H9 (cell line): ENCODE measurements around the gene ADAMTS17. TPM values are rescaled to one million over a fixed set of nuclear protein-coding genes. Genes with fewer than 3 reads are reported as not detected.

ENCODE experiments used
- DNase-seq: peaks from one replicate; pipeline ENCODE4 v3.0.0-alpha.2; 2017
- H2AFZ ChIP-seq: one replicate; pipeline ENCODE4 v1.6.1; 2013; ENCODE audit warnings: mild to moderate bottlenecking, low read length, control low read depth, moderate library complexity
- H2AK5ac ChIP-seq: 2 replicates; pipeline ENCODE4 v1.6.1; 2013; ENCODE audit warnings: low read length, control low read depth, mixed read lengths; ENCODE audit not compliant: insufficient read length
- H2BK120ac ChIP-seq: one replicate; pipeline ENCODE4 v1.6.1; 2013; ENCODE audit warnings: low read depth, mild to moderate bottlenecking, low read length, control low read depth, inconsistent platforms; ENCODE audit not compliant: poor library complexity, severe bottlenecking
- H2BK12ac ChIP-seq: 2 replicates; pipeline ENCODE4 v1.6.1; 2013; ENCODE audit warnings: low read length, control low read depth, mixed read lengths, low read depth; ENCODE audit not compliant: insufficient read length
- H2BK15ac ChIP-seq: 2 replicates; pipeline ENCODE4 v1.6.1; 2013; ENCODE audit warnings: low read depth, low read length, control low read depth
- H2BK20ac ChIP-seq: one replicate; pipeline ENCODE4 v1.6.1; 2013; ENCODE audit warnings: low read depth, mild to moderate bottlenecking, low read length, control low read depth, inconsistent platforms; ENCODE audit not compliant: poor library complexity, severe bottlenecking
- H2BK5ac ChIP-seq: 2 replicates; pipeline ENCODE4 v1.6.1; 2013; ENCODE audit warnings: low read length, control low read depth, mixed read lengths; ENCODE audit not compliant: insufficient read length
- H3K14ac ChIP-seq: 2 replicates; pipeline ENCODE4 v1.6.1; 2013; ENCODE audit warnings: low read length, control low read depth; ENCODE audit not compliant: insufficient read depth
- H3K18ac ChIP-seq: 2 replicates; pipeline ENCODE4 v1.6.1; 2013; ENCODE audit warnings: low read depth, mild to moderate bottlenecking, mixed read lengths, low read length, control low read depth; ENCODE audit not compliant: insufficient read length
- H3K23ac ChIP-seq: 2 replicates; pipeline ENCODE4 v1.6.1; 2013; ENCODE audit warnings: low read length, control low read depth, mixed read lengths, low read depth; ENCODE audit not compliant: insufficient read length
- H3K23me2 ChIP-seq: 2 replicates; pipeline ENCODE4 v1.6.1; 2013; ENCODE audit warnings: low read depth, mild to moderate bottlenecking, mixed read lengths, low read length, control low read depth; ENCODE audit not compliant: insufficient read length, poor library complexity, severe bottlenecking
- H3K27ac ChIP-seq: 2 replicates; pipeline ENCODE4 v1.5.1; 2013; ENCODE audit warnings: low read length, control low read depth, mixed read lengths, low read depth; ENCODE audit not compliant: insufficient read length
- H3K27me3 ChIP-seq: 2 replicates; pipeline ENCODE4 v1.6.1; 2013; ENCODE audit warnings: low read length, control low read depth, inconsistent platforms; ENCODE audit not compliant: insufficient read depth
- H3K4ac ChIP-seq: 2 replicates; pipeline ENCODE4 v1.6.1; 2013; ENCODE audit warnings: low read depth, mild to moderate bottlenecking, control low read depth, inconsistent platforms, low read length, moderate library complexity
- H3K4me1 ChIP-seq: 2 replicates; pipeline ENCODE4 v1.6.1; 2013; ENCODE audit warnings: low read length, control low read depth, inconsistent platforms; ENCODE audit not compliant: insufficient read depth
- H3K4me2 ChIP-seq: 2 replicates; pipeline ENCODE4 v1.6.1; 2013; ENCODE audit warnings: low read length, control low read depth, mixed read lengths; ENCODE audit not compliant: insufficient read length, insufficient read depth
- H3K56ac ChIP-seq: 2 replicates; pipeline ENCODE4 v1.6.1; 2013; ENCODE audit warnings: low read depth, mild to moderate bottlenecking, mixed read lengths, low read length, control low read depth; ENCODE audit not compliant: insufficient read length
- H3K79me1 ChIP-seq: 2 replicates; pipeline ENCODE4 v1.6.1; 2013; ENCODE audit warnings: low read depth, mild to moderate bottlenecking, moderate library complexity, low read length, control low read depth, inconsistent platforms; ENCODE audit not compliant: insufficient read depth, poor library complexity, severe bottlenecking
- H3K79me2 ChIP-seq: 2 replicates; pipeline ENCODE4 v1.6.1; 2013; ENCODE audit warnings: low read length, control low read depth, inconsistent platforms; ENCODE audit not compliant: insufficient read depth
- H3K9ac ChIP-seq: 2 replicates; pipeline ENCODE4 v1.6.1; 2013; ENCODE audit warnings: low read length, control low read depth, mixed read lengths; ENCODE audit not compliant: insufficient read length; ENCODE audit errors: extremely low read depth
- H3K9me3 ChIP-seq: one replicate; pipeline ENCODE4 v1.6.1; 2013; ENCODE audit warnings: low read depth, low read length, inconsistent platforms; ENCODE audit not compliant: control insufficient read depth
- H3T11ph ChIP-seq: one replicate; pipeline ENCODE4 v1.6.1; 2013; ENCODE audit warnings: mild to moderate bottlenecking, low read length, control low read depth, inconsistent platforms
- H4K20me1 ChIP-seq: one replicate; pipeline ENCODE4 v1.6.1; 2013; ENCODE audit not compliant: control insufficient read depth, insufficient read length, insufficient read depth
- H4K5ac ChIP-seq: 2 replicates; pipeline ENCODE4 v1.6.1; 2013; ENCODE audit warnings: low read depth, mild to moderate bottlenecking, mixed read lengths, low read length, control low read depth; ENCODE audit not compliant: insufficient read length
- H4K8ac ChIP-seq: replicated peaks from 2 replicates; pipeline ENCODE4 v1.6.1; 2013; ENCODE audit warnings: low read length, control low read depth, mixed read lengths, low read depth; ENCODE audit not compliant: insufficient read length
- H4K91ac ChIP-seq: 2 replicates; pipeline ENCODE4 v1.6.1; 2013; ENCODE audit warnings: low read depth, mild to moderate bottlenecking, moderate library complexity, mixed read lengths, low read length, control low read depth; ENCODE audit not compliant: insufficient read length
- H3K27ac Mint-ChIP-seq, 3 experiments: 2 replicates in 2 of 3; 3 replicates in 1 of 3; pipeline ENCODE4 v1.8.0; 2020 to 2021; ENCODE audit warnings: mixed read lengths in 3 of 3, mild to moderate bottlenecking in 1 of 3, moderate library complexity in 1 of 3
- H3K27me3 Mint-ChIP-seq: 2 replicates; pipeline ENCODE4 v1.8.0; 2021; ENCODE audit warnings: low read depth, mild to moderate bottlenecking, moderate library complexity, mixed read lengths
- H3K36me3 Mint-ChIP-seq, 3 experiments: 2 replicates in 2 of 3; 3 replicates in 1 of 3; pipeline ENCODE4 v1.8.0; 2020 to 2021; ENCODE audit warnings: low read depth in 3 of 3, mixed read lengths in 3 of 3; ENCODE audit not compliant: insufficient read depth in 1 of 3
- H3K4me1 Mint-ChIP-seq, 2 experiments: 2 replicates each; pipeline ENCODE4 v1.8.0; 2020; ENCODE audit warnings: mixed read lengths in 2 of 2
- H3K4me3 Mint-ChIP-seq, 2 experiments: 2 replicates in 1 of 2; 3 replicates in 1 of 2; pipeline ENCODE4 v1.8.0; 2020 to 2021; ENCODE audit warnings: mild to moderate bottlenecking in 2 of 2, mixed read lengths in 2 of 2, moderate library complexity in 1 of 2
- H3K9me3 Mint-ChIP-seq, 2 experiments: 2 replicates in 1 of 2; 3 replicates in 1 of 2; pipeline ENCODE4 v1.8.0; 2020; ENCODE audit warnings: mild to moderate bottlenecking in 2 of 2, mixed read lengths in 2 of 2, moderate library complexity in 1 of 2
- WGBS: extraction: QIAGEN DNeasy Blood & Tissue Kit; methylation state at CpG from one replicate; pipeline ENCODE4 v1.1.7; 2013; ENCODE audit warnings: missing lambda C conversion rate, low lambda C conversion rate, mixed read lengths; ENCODE audit not compliant: insufficient read length; ENCODE audit errors: extremely low coverage; 5-methylcytosine and 5-hydroxymethylcytosine counted together
- total RNA-seq: library from RNA; stranded (reverse); gene quantifications from 2 replicates; pipeline ENCODE4 v1.2.1, GENCODE V29; 2021
- TF ChIP-seq, protein P1 (sequence below): fragments of 200-600 bp; sonication (generic); conservative IDR thresholded peaks from 3 replicates; pipeline ENCODE4 v1.8.0; 2021; ENCODE audit warnings: antibody characterized with exemption, mild to moderate bottlenecking

Gene ADAMTS17
- total RNA-seq, 1 experiment from 2014 or later: 2.9 TPM

DNA sequence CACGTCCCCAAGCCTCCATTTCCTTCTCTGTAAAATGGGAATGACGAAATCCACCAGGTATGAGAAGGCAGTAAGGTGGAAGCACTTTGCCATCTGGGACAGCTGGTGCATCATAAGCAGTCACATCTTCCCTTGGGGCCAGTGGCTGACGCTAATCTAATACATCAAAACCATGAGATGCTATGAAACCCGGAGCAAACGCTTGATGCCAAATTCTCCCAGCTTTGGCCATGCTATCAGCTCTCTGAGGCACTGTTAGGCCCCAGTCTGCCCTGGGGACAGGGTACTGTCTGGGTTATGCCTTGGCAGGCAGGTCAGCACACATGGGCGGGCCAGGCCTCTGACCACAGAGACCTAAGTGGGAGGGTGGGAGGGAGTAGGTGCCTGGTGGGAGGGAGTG, 66.1 kb downstream of the ADAMTS17 start:
- no CpG with 5 or more reads among the region's 6 CpGs for WGBS
- no peak overlapping the region for H2AK5ac ChIP-seq
- peaks cover 5% of the 10 kb centered on the region for H3K27me3 Mint-ChIP-seq

More for the DNA sequence above, 66.1 kb downstream of the ADAMTS17 start:
- Histone ChIP-seq H2BK12ac (no peak overlapping the region), H2BK15ac (no peak overlapping the region), H3K27ac (no peak overlapping the region), H3K14ac (no peak overlapping the region), H4K8ac (no peak overlapping the region), H3K9me3 (no peaks in the 10 kb centered on the region), H3K4me1 (no peaks in the 10 kb centered on the region), H3T11ph (no peak overlapping the region), H3K18ac (no peak overlapping the region), H3K56ac (no peak overlapping the region), H3K79me1 (no peaks in the 10 kb centered on the region), H2BK120ac (no peak overlapping the region), H3K4me2 (no peak overlapping the region), H4K91ac (no peak overlapping the region), H3K23me2 (no peaks in the 10 kb centered on the region), H4K5ac (no peak overlapping the region), H3K79me2 (no peaks in the 10 kb centered on the region), H2AFZ (no peak overlapping the region), H3K23ac (no peak overlapping the region), H4K20me1 (no peaks in the 10 kb centered on the region), H3K27me3 (no peaks in the 10 kb centered on the region), H2BK20ac (no peak overlapping the region), H3K4ac (no peak overlapping the region), H3K9ac (no peak overlapping the region), H2BK5ac (no peak overlapping the region)
- Mint-ChIP-seq H3K27ac (no peak overlapping the region), H3K36me3 (peaks cover 3 to 5% (median 4%) of the 10 kb centered on the region in 3 experiments; a peak in 3 of 7 replicates), H3K9me3 (peaks cover 23 to 25% of the 10 kb centered on the region in 2 experiments), H3K4me1 (no peaks in the 10 kb centered on the region), H3K4me3 (no peak overlapping the region)
- DNase-seq: no peak
- TF ChIP-seq, protein P1, sequence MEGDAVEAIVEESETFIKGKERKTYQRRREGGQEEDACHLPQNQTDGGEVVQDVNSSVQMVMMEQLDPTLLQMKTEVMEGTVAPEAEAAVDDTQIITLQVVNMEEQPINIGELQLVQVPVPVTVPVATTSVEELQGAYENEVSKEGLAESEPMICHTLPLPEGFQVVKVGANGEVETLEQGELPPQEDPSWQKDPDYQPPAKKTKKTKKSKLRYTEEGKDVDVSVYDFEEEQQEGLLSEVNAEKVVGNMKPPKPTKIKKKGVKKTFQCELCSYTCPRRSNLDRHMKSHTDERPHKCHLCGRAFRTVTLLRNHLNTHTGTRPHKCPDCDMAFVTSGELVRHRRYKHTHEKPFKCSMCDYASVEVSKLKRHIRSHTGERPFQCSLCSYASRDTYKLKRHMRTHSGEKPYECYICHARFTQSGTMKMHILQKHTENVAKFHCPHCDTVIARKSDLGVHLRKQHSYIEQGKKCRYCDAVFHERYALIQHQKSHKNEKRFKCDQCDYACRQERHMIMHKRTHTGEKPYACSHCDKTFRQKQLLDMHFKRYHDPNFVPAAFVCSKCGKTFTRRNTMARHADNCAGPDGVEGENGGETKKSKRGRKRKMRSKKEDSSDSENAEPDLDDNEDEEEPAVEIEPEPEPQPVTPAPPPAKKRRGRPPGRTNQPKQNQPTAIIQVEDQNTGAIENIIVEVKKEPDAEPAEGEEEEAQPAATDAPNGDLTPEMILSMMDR: no peak
